IPS-NIHi7 (cell line): ENCODE measurements around the gene ETDC.

ENCODE experiments used
- DNase-seq: peaks from one replicate; pipeline ENCODE4 v3.0.0; 2012; ENCODE audit warnings: mixed read lengths; ENCODE audit errors: extremely low spot score

ETDC gene

GRCh38 chrX:135346975-135347374 lies 37.7 kb downstream of the ETDC start:
- peak; percentile 25 for DNase-seq

GRCh38 chrX:135347381-135348016 lies 38.2 kb downstream of the ETDC start:
- DNase-seq: no peak

GRCh38 chrX:135354288-135354687 lies 45.0 kb downstream of the ETDC start:
- no peak for DNase-seq
